Heart right ventricle (tissue), 16 donors: ENCODE results near the gene SLC46A3. TPM values are rescaled to one million over a fixed set of nuclear protein-coding genes. Genes with fewer than 3 reads are reported as not detected.

ENCODE experiments used
- ATAC-seq, 8 donors: fragments of 200-7000 bp; cut with Tn5 transposase; one replicate each; pipeline ENCODE4 v1.9.1; 2020; ENCODE audit warnings: mild to moderate bottlenecking in 8 of 8, moderate library complexity in 8 of 8, moderate number of reproducible peaks in 1 of 8
- DNase-seq, 2 donors: peaks; one replicate each; pipeline ENCODE4 v3.0.0-alpha.2; 2020
- H3K27ac ChIP-seq, 10 donors: fragments of 200-600 bp; sonication (generic) in 2 of 10; one replicate each; pipeline versions ENCODE4 v1.5.0 to v1.8.0; 2020 to 2022; ENCODE audit warnings: mild to moderate bottlenecking in 3 of 10
- H3K27me3 ChIP-seq, 7 donors: fragments of 200-600 bp; one replicate each; pipeline ENCODE4 v1.8.0; 2021 to 2022; ENCODE audit warnings: mild to moderate bottlenecking in 2 of 7
- H3K36me3 ChIP-seq, 9 donors: fragments of 200-600 bp; sonication (generic) in 1 of 9; one replicate each; pipeline versions ENCODE4 v1.5.0 to v1.8.0; 2020 to 2022; ENCODE audit warnings: mild to moderate bottlenecking in 2 of 9
- H3K4me1 ChIP-seq, 9 donors: fragments of 200-600 bp; sonication (generic) in 1 of 9; one replicate each; pipeline versions ENCODE4 v1.5.0 to v1.8.0; 2020 to 2022; ENCODE audit warnings: mild to moderate bottlenecking in 4 of 9
- H3K4me3 ChIP-seq, 10 donors: fragments of 200-600 bp; sonication (generic) in 2 of 10; one replicate each; pipeline versions ENCODE4 v1.5.0 to v1.8.0; 2020 to 2022; ENCODE audit warnings: mild to moderate bottlenecking in 7 of 10, moderate library complexity in 2 of 10
- H3K9me3 ChIP-seq, 11 donors: fragments of 200-600 bp in 10 of 11; sonication (generic) in 2 of 11; one replicate each; pipeline versions ENCODE4 v1.5.0 to v1.8.0; 2013 to 2022; ENCODE audit warnings: mild to moderate bottlenecking in 2 of 11, control low read depth in 1 of 11, moderate library complexity in 1 of 11
- WGBS, 2 donors: extraction: QIAGEN DNeasy Blood & Tissue Kit; methylation state at CpG; one replicate each; pipeline ENCODE4 v1.1.7; 2013; ENCODE audit warnings: inconsistent platforms in 1 of 2; 5-methylcytosine and 5-hydroxymethylcytosine counted together
- intact Hi-C, 10 donors: fragments of 100-400 bp; cut with DNase I; formaldehyde crosslinking; loops; one replicate each; pipeline versions ENCODE4 v1.11.1 to v1.14.2; 2022
- long read RNA-seq, 3 donors: library from polyadenylated mRNA; unstranded; transcript quantifications; one replicate each; pipeline ENCODE4 v2.0.0, GENCODE V29; 2020 to 2021
- polyA plus RNA-seq, 2 donors: library from polyadenylated mRNA; stranded (reverse); fragments of 200-250 nt; gene quantifications; one replicate each; pipeline ENCODE4 v1.2.3, GENCODE V29; 2013
- total RNA-seq, 10 donors: library from RNA; stranded (reverse); fragmentation: NEBNext Ultra II Directional in 3 of 10; extraction: Animal tissue kit (Norgen Biotek cat#: 25700) in 3 of 10; gene quantifications; one replicate each; pipeline versions ENCODE4 v1.2.1 to v1.2.4, GENCODE V29; 2021 to 2023
- TF ChIP-seq, protein P1 (sequence below), 9 donors: fragments of 200-600 bp; sonication (generic) in 2 of 9; IDR thresholded peaks; one replicate each; pipeline versions ENCODE4 v1.5.0 to v1.8.0; 2021 to 2022; ENCODE audit warnings: antibody characterized with exemption in 9 of 9, mild to moderate bottlenecking in 5 of 9, moderate library complexity in 1 of 9
- donor health status: Arrhythmogenic right ventricular cardiomyopathy.
- donor health status: ischemic (EF 13 %, LVEDD 7.1; RV severe dilation, severe dysfunction).
- donor health status: healthy with polysubstance abuse.
- donor health status: DM: no; HTN: yes; CAD: no.
- donor health status: DM: no; HTN: no; CAD: no.
- donor health status: ischemic (EF 25% LVEDD 6.9; RV normal size, moderate dysfunction).
- donor health status: ischemic (EF 25% LVEDD 5.7; RV mildly dilated, moderate dysfunction).
- donor health status: healthy.
- donor health status: DM: yes; HTN: yes; CAD: no.
- donor health status: Ischemic cardiomyopathy.
- donor health status: ischemic (EF 35%, LVEDD 5.7; RV mildly dilated, moderate dysfunction).
- donor health status: nonischemic (EF 11% LVEDD 7.7; RV severe dilation, severe dysfunction).
- donor health status: DM: yes; HTN: yes; CAD: no.
- donor health status: PGD.
- donor health status: ischemic (EF 29% LVEDD 5.4; RV normal size, mild dysfunction).
- donor health status: nonischemic (EF 23%, LVEDD 6.1; RV moderate dilation, normal function).

The SLC46A3 gene, protein sequence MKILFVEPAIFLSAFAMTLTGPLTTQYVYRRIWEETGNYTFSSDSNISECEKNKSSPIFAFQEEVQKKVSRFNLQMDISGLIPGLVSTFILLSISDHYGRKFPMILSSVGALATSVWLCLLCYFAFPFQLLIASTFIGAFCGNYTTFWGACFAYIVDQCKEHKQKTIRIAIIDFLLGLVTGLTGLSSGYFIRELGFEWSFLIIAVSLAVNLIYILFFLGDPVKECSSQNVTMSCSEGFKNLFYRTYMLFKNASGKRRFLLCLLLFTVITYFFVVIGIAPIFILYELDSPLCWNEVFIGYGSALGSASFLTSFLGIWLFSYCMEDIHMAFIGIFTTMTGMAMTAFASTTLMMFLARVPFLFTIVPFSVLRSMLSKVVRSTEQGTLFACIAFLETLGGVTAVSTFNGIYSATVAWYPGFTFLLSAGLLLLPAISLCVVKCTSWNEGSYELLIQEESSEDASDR
- total RNA-seq (10 to 100 TPM in 9 of 10 donors, 1 to 10 TPM in 1; 9.1 to 19.3 (median 13.0) TPM), polyA plus RNA-seq (10 to 100 TPM; 10.6 to 13.8 TPM)
- long read RNA-seq, donor 1, transcript SLC46A3-201 (6 exons, 3,173 nt), result major isoform, 25 of 34 reads
- long read RNA-seq, donor 1, partial matches to known transcripts, result 3 of 34 reads
- long read RNA-seq, donor 1, other reads (novel, unspliced or antisense), result 5 of 34 reads
- long read RNA-seq, donor 2, transcript SLC46A3-201 (6 exons, 3,173 nt), result major isoform, 18 of 27 reads
- long read RNA-seq, donor 2, partial matches to known transcripts, result 2 of 27 reads
- long read RNA-seq, donor 2, other reads (novel, unspliced or antisense), result 7 of 27 reads
- long read RNA-seq, donor 3, transcript SLC46A3-201 (6 exons, 3,173 nt), result major isoform, 31 of 45 reads
- long read RNA-seq, donor 3, transcript SLC46A3-202 (7 exons, 2,121 nt), result minor isoform, 5 of 45 reads
- long read RNA-seq, donor 3, partial matches to known transcripts, result 2 of 45 reads
- long read RNA-seq, donor 3, other reads (novel, unspliced or antisense), result 7 of 45 reads

DNA sequence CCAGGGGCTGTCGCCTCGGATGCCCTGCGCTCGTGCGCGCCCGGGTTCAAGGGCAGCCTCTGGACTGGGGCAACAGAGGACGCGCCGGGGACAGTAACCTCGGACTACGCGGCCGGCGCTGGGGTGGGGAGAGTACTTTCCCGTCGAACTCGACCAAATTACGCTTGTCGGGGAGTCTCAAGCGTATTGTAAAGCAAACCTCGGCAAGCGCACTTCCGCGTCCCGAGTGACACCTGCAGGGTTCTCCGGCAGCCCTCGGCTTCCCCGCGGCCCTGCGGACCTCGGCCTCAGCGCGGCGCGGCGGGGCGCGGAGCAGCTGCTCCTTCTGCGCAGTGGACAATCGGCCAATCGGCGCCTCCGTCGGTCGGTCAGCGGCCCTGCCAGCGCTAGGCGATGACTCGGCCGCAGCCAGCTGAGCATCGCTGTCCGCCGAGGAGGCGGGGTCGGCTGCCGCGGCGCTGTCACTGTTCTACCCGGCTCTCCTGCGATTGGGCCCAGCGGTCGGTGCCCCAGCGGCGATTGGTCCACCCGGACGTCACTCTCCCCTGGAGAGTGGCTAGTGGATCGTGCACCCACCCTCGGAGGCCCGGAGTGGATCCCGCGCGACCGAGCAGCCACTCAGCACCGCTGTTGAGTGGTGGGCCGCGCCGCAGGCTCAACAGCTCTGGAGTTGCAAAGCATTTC lies at the start of gene SLC46A3:
Gene SLC46A3 (minus strand): TSS at position 428 of the 684 bp plus-strand sequence. CDS start 972 bp downstream, outside the sequence.
- DNase-seq, result peak; percentile 100
- Histone ChIP-seq H3K4me3 (peak within 1 kb of the TSS; percentile 57 to 94 (median 76)), H3K4me1 (peaks cover 6 to 51% (median 39%) of the 10 kb centered on the region in 9 donors), H3K36me3 (peaks cover 0 to 6% (median 0%) of the 10 kb centered on the region in 9 donors), H3K27me3 (no peaks in the 10 kb centered on the region), H3K9me3 (no peaks in the 10 kb centered on the region), H3K27ac (peak within 1 kb of the TSS; percentile 92 to 100 (median 99))
- TF ChIP-seq, protein P1, sequence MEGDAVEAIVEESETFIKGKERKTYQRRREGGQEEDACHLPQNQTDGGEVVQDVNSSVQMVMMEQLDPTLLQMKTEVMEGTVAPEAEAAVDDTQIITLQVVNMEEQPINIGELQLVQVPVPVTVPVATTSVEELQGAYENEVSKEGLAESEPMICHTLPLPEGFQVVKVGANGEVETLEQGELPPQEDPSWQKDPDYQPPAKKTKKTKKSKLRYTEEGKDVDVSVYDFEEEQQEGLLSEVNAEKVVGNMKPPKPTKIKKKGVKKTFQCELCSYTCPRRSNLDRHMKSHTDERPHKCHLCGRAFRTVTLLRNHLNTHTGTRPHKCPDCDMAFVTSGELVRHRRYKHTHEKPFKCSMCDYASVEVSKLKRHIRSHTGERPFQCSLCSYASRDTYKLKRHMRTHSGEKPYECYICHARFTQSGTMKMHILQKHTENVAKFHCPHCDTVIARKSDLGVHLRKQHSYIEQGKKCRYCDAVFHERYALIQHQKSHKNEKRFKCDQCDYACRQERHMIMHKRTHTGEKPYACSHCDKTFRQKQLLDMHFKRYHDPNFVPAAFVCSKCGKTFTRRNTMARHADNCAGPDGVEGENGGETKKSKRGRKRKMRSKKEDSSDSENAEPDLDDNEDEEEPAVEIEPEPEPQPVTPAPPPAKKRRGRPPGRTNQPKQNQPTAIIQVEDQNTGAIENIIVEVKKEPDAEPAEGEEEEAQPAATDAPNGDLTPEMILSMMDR (IDR thresholded peaks at IDR 0.05), result peak in 4 of 9 donors; percentile 15 to 41 (median 30)
- 0% methylated on average over 78 of the region's 78 CpGs for WGBS, 2 donors
- intact Hi-C loops, result loop anchor here in 7 of 10 donors (1.0 to 10.0 kb wide), 9 partner anchors 34 to 79 kb away; partner anchors contain the start of gene POMP (in 2 of the 7)
- ATAC-seq, result peak; percentile 97 to 99 (median 98)

- 91 to 93% methylated on average over 4 of the region's 4 CpGs for WGBS, 2 donors
- H3K27me3 ChIP-seq, result no peaks in the 10 kb centered on the region
Observed at GRCh38 chr13:28763887-28764286, 45.1 kb upstream of the SLC46A3 start.

DNA sequence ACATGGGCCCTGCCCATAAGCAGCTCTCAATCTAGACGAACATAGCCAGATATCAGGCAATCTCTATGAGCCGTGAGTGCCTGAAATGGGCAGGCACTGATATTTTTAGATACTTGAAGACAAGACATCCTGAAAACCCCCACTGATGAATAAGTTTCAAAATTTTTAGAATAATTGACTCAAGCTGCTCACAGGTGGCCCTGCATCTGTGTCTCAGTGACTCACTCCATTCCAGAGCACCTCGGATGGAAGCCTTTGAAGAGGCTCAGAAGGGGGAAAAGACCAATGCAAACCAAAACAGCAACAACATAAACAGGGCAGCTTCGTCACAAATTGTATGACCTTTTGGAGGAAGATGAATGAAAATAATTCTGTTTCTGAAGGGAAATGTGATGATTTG lies 42.8 kb upstream of the SLC46A3 start:
- no peaks in the 10 kb centered on the region for H3K36me3 ChIP-seq
- H3K4me1 ChIP-seq, result no peaks in the 10 kb centered on the region
- ATAC-seq, result no peak
- H3K27ac ChIP-seq, result no peak overlapping the region
- H3K9me3 ChIP-seq, result peaks cover 0 to 29% (median 18%) of the 10 kb centered on the region in 11 donors
- intact Hi-C loops, result no loop called here
- TF ChIP-seq, protein P1 (IDR thresholded peaks at IDR 0.05), result no peak
- no peak overlapping the region for H3K4me3 ChIP-seq
- 60 to 64% methylated on average over 4 of the region's 4 CpGs for WGBS, 2 donors
- no peaks in the 10 kb centered on the region for H3K27me3 ChIP-seq
- no peak for DNase-seq

More at GRCh38 chr13:28763887-28764286, 45.1 kb upstream of the SLC46A3 start:
- intact Hi-C loops, result no loop called here
- TF ChIP-seq, protein P1 (IDR thresholded peaks at IDR 0.05), result no peak
- no peaks in the 10 kb centered on the region for H3K36me3 ChIP-seq
- no peaks in the 10 kb centered on the region for H3K4me1 ChIP-seq
- H3K4me3 ChIP-seq, result no peak overlapping the region
- H3K27ac ChIP-seq, result no peak overlapping the region
- DNase-seq (no peak), ATAC-seq (no peak)
- peaks cover 0 to 20% (median 3%) of the 10 kb centered on the region in 11 donors for H3K9me3 ChIP-seq
